CD4-positive, alpha-beta T cell treated with Interleukin-2 at 100 ng/mL for 4 hours (primary cell): Measurements from ENCODE around the gene ZNF541.

Source experiments
- DNase-seq: peaks from one replicate; pipeline ENCODE4 v3.0.0-alpha.2; 2020; ENCODE audit warnings: low spot score

Gene ZNF541

GRCh38 chr19:47573071-47574026, at the start of gene ZNF541:
ZNF541 (minus strand) TSS chr19:47573148; CDS start chr19:47555856, 17,292 bp downstream.
- DNase-seq: peak; percentile 85

GRCh38 chr19:47619763-47620162, 46.8 kb upstream of the ZNF541 start:
- DNase-seq: no peak

GRCh38 chr19:47618771-47619170, 45.8 kb upstream of the ZNF541 start:
- no peak for DNase-seq

GRCh38 chr19:47615714-47616113, 42.8 kb upstream of the ZNF541 start:
- DNase-seq: no peak

GRCh38 chr19:47615230-47615629, 42.3 kb upstream of the ZNF541 start:
- DNase-seq: no peak

GRCh38 chr19:47614559-47614958, 41.6 kb upstream of the ZNF541 start:
- no peak for DNase-seq

- DNase-seq: no peak
Observed at GRCh38 chr19:47614021-47614295, 41.0 kb upstream of the ZNF541 start.

- DNase-seq: no peak
Observed at GRCh38 chr19:47613165-47614020, 40.4 kb upstream of the ZNF541 start.

GRCh38 chr19:47610902-47611301, 38.0 kb upstream of the ZNF541 start:
- no peak for DNase-seq

- DNase-seq: peak; percentile 56
Observed at GRCh38 chr19:47609906-47610894, 37.3 kb upstream of the ZNF541 start.

- peak; percentile 83 for DNase-seq
Observed at GRCh38 chr19:47608969-47609905, 36.3 kb upstream of the ZNF541 start, which contains the start of gene BICRA. BICRA (plus strand) TSS chr19:47609134; CDS start chr19:47673575, 64,441 bp downstream.

GRCh38 chr19:47608074-47608918, 35.3 kb upstream of the ZNF541 start:
- peak; percentile 96 for DNase-seq

- no peak for DNase-seq
Observed at GRCh38 chr19:47607564-47608073, 34.7 kb upstream of the ZNF541 start.

- DNase-seq: no peak
Observed at GRCh38 chr19:47603706-47604565, 31.0 kb upstream of the ZNF541 start.

GRCh38 chr19:47601180-47601904, 28.4 kb upstream of the ZNF541 start:
- DNase-seq: no peak

- peak; percentile 100 for DNase-seq
Observed at GRCh38 chr19:47600246-47601179, 27.6 kb upstream of the ZNF541 start.
